Testis (tissue), 2 donors: ENCODE results near the gene MAB21L4.

Experiments used
- CTCF ChIP-seq, 3 experiments: fragments of 450-650 bp in 2 of 3; fragments of 200-600 bp in 1 of 3; sonication (generic) in 1 of 3; IDR thresholded peaks; one replicate each; pipeline ENCODE4 v1.5.1; 2016 to 2019; ENCODE audit warnings: antibody characterized with exemption in 3 of 3, mild to moderate bottlenecking in 2 of 3, moderate library complexity in 1 of 3
- POLR2A ChIP-seq: fragments of 450-650 bp; IDR thresholded peaks from one replicate; pipeline ENCODE4 v1.6.1; 2017; ENCODE audit warnings: antibody characterized with exemption, mild to moderate bottlenecking, moderate library complexity

- TF ChIP-seq CTCF (IDR thresholded peaks at IDR 0.05) (no peak), POLR2A (no peak)
These were observed 6.7 kb upstream of the MAB21L4 start for GRCh38 chr2:240902615-240903041.
